AG09309 (cell line): ENCODE data around the gene PRPH2.

ENCODE experiments used
- DNase-seq: peaks from one replicate; pipeline ENCODE4 v3.0.0-alpha.2; 2010; ENCODE audit warnings: low read depth
- H3K4me3 ChIP-seq: 2 replicates; pipeline ENCODE4 v1.5.1; 2011; ENCODE audit warnings: mild to moderate bottlenecking, low read depth, low read length, moderate library complexity; ENCODE audit not compliant: control insufficient read depth
- TF ChIP-seq, protein P1 (sequence below): IDR thresholded peaks from 2 replicates; pipeline ENCODE4 v1.5.1; 2011; ENCODE audit warnings: mild to moderate bottlenecking, low read depth, low read length, inconsistent platforms; ENCODE audit not compliant: insufficient read depth, control insufficient read depth; ENCODE audit errors: missing control alignments

Gene PRPH2

DNA sequence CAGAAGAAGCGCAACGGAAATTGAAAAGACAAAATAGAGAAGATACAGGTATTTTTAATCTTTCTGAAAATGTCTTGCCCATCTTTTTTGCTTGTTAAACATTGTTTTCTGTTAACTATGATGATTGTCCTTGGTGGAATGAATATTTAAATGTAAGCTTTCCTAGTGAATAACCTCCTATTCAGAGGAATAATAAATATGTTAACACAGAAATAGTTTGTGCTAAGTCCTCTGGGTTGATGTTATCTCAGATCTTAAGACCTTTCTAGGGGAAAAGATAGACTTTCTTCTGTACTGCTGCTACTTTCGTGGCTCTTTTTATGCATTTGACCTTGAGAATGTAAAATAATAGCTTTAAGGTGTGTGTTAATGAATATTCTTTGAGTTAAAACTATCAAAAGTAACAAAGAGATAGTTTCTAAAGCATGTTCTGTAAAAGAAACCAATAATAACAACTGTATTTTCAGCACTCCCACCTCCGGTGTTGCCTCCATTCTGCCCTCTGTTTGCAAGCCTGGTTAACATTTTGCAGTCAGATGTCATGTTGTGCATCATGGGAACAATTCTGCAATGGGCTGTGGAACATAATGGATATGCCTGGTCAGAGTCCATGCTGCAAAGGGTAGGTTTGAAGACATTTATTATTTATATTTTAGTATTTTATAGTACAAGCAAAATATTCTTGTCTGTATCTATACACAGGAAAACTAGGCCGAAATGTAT is 70.2 kb downstream of the PRPH2 start:
- TF ChIP-seq, protein P1, sequence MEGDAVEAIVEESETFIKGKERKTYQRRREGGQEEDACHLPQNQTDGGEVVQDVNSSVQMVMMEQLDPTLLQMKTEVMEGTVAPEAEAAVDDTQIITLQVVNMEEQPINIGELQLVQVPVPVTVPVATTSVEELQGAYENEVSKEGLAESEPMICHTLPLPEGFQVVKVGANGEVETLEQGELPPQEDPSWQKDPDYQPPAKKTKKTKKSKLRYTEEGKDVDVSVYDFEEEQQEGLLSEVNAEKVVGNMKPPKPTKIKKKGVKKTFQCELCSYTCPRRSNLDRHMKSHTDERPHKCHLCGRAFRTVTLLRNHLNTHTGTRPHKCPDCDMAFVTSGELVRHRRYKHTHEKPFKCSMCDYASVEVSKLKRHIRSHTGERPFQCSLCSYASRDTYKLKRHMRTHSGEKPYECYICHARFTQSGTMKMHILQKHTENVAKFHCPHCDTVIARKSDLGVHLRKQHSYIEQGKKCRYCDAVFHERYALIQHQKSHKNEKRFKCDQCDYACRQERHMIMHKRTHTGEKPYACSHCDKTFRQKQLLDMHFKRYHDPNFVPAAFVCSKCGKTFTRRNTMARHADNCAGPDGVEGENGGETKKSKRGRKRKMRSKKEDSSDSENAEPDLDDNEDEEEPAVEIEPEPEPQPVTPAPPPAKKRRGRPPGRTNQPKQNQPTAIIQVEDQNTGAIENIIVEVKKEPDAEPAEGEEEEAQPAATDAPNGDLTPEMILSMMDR, result no peak
- H3K4me3 ChIP-seq, result no peak overlapping the region
- no peak for DNase-seq
